WTC11 (cell line): ENCODE measurements around the gene NLGN4X. TPM values are rescaled to one million over a fixed set of nuclear protein-coding genes. Genes with fewer than 3 reads are reported as not detected.

Source experiments
- ATAC-seq: fragments of 200-7000 bp; cut with Tn5 transposase; 2 replicates; pipeline ENCODE4 v1.10.0; 2021; ENCODE audit warnings: mild to moderate bottlenecking, moderate library complexity
- CTCF ChIA-PET: fragments of 300-600 bp; sonication (Branson Sonifier 250); formaldehyde crosslinking; loops from one replicate; lab custom pipeline; 2021; ENCODE audit warnings: antibody characterized with exemption; lab: Charles Lee
- POLR2A ChIA-PET: fragments of 350-600 bp; sonication (Branson Sonifier 250); formaldehyde crosslinking; loops from one replicate; lab custom pipeline; 2021; ENCODE audit warnings: antibody characterized with exemption; lab: Charles Lee
- DNase-seq: peaks from one replicate; pipeline ENCODE4 v3.0.0; 2021; ENCODE audit warnings: low spot score
- H3K27ac Mint-ChIP-seq: 2 replicates; pipeline ENCODE4 v1.8.0; 2021; ENCODE audit warnings: mixed read lengths
- H3K27me3 Mint-ChIP-seq: 2 replicates; pipeline ENCODE4 v1.8.0; 2021; ENCODE audit warnings: low read depth, mild to moderate bottlenecking, moderate library complexity, mixed read lengths
- H3K36me3 Mint-ChIP-seq: 2 replicates; pipeline ENCODE4 v1.8.0; 2021; ENCODE audit warnings: mixed read lengths
- H3K4me1 Mint-ChIP-seq: 2 replicates; pipeline ENCODE4 v1.8.0; 2022; ENCODE audit warnings: mixed read lengths
- H3K4me3 Mint-ChIP-seq: 2 replicates; pipeline ENCODE4 v1.8.0; 2021; ENCODE audit warnings: mild to moderate bottlenecking, moderate library complexity, mixed read lengths
- H3K9me3 Mint-ChIP-seq: 2 replicates; pipeline ENCODE4 v1.8.0; 2021; ENCODE audit warnings: mixed read lengths
- ATF2 ChIP-seq: sonication (generic); formaldehyde crosslinking; IDR thresholded peaks from 2 replicates; pipeline ENCODE4 v1.8.1; 2022; ENCODE audit warnings: low read depth, missing genetic modification reagents, borderline replicate concordance
- E2F5 ChIP-seq: sonication (generic); formaldehyde crosslinking; IDR thresholded peaks from 2 replicates; pipeline ENCODE4 v1.8.1; 2022; ENCODE audit warnings: mild to moderate bottlenecking, moderate library complexity, missing genetic modification reagents
- ELF4 ChIP-seq: sonication (generic); formaldehyde crosslinking; IDR thresholded peaks from 2 replicates; pipeline ENCODE4 v1.8.1; 2022; ENCODE audit warnings: low read depth, mild to moderate bottlenecking, moderate library complexity, missing genetic modification reagents
- ESRRA ChIP-seq: sonication (generic); formaldehyde crosslinking; IDR thresholded peaks from 2 replicates; pipeline ENCODE4 v1.8.1; 2022; ENCODE audit warnings: mild to moderate bottlenecking, missing genetic modification reagents, borderline replicate concordance
- ETV6 ChIP-seq: sonication (generic); formaldehyde crosslinking; IDR thresholded peaks from 2 replicates; pipeline ENCODE4 v1.8.1; 2022; ENCODE audit warnings: mild to moderate bottlenecking, missing genetic modification reagents
- GABPB1 ChIP-seq: sonication (generic); formaldehyde crosslinking; IDR thresholded peaks from 2 replicates; pipeline ENCODE4 v1.8.1; 2023; ENCODE audit warnings: mild to moderate bottlenecking, missing genetic modification reagents
- GTF2I ChIP-seq: fragments of 250-450 bp; sonication (Bioruptor Pico); conservative IDR thresholded peaks from 2 replicates; pipeline ENCODE4 v1.4.0; 2021; ENCODE audit warnings: mild to moderate bottlenecking
- IRF2 ChIP-seq: sonication (generic); formaldehyde crosslinking; IDR thresholded peaks from 2 replicates; pipeline ENCODE4 v1.8.0; 2022; ENCODE audit warnings: low read depth, missing genetic modification reagents, borderline replicate concordance
- MLX ChIP-seq: sonication (generic); formaldehyde crosslinking; IDR thresholded peaks from 2 replicates; pipeline ENCODE4 v1.8.1; 2023; ENCODE audit warnings: mild to moderate bottlenecking, missing genetic modification reagents, moderate library complexity
- MXD4 ChIP-seq: fragments of 250-450 bp; sonication (Bioruptor Pico); IDR thresholded peaks from 2 replicates; pipeline ENCODE4 v1.8.0; 2021; ENCODE audit warnings: mild to moderate bottlenecking, moderate library complexity, borderline replicate concordance
- NFATC4 ChIP-seq: fragments of 250-450 bp; sonication (Bioruptor Pico); IDR thresholded peaks from 2 replicates; pipeline ENCODE4 v1.9.0; 2021; ENCODE audit warnings: mild to moderate bottlenecking
- SMAD3 ChIP-seq: sonication (generic); formaldehyde crosslinking; IDR thresholded peaks from 2 replicates; pipeline ENCODE4 v1.8.0; 2022; ENCODE audit warnings: missing genetic modification reagents, mild to moderate bottlenecking, borderline replicate concordance
- USF2 ChIP-seq: sonication (generic); formaldehyde crosslinking; IDR thresholded peaks from 2 replicates; pipeline ENCODE4 v1.8.1; 2023; ENCODE audit warnings: mild to moderate bottlenecking, missing genetic modification reagents, moderate library complexity
- ZBTB21 ChIP-seq: sonication (generic); formaldehyde crosslinking; IDR thresholded peaks from 2 replicates; pipeline ENCODE4 v1.8.1; 2023; ENCODE audit warnings: mild to moderate bottlenecking, missing genetic modification reagents, borderline replicate concordance
- ZBTB43 ChIP-seq: sonication (generic); formaldehyde crosslinking; IDR thresholded peaks from 2 replicates; pipeline ENCODE4 v1.8.1; 2023; ENCODE audit warnings: mild to moderate bottlenecking, missing genetic modification reagents
- ZNF281 ChIP-seq: sonication (generic); formaldehyde crosslinking; IDR thresholded peaks from 2 replicates; pipeline ENCODE4 v1.8.0; 2023; ENCODE audit warnings: mild to moderate bottlenecking, missing genetic modification reagents
- ZNF317 ChIP-seq: sonication (generic); formaldehyde crosslinking; IDR thresholded peaks from 2 replicates; pipeline ENCODE4 v1.8.1; 2023; ENCODE audit warnings: low read depth, mild to moderate bottlenecking, moderate library complexity, missing genetic modification reagents, borderline replicate concordance
- ZNF532 ChIP-seq: fragments of 250-450 bp; sonication (Bioruptor Pico); IDR thresholded peaks from 2 replicates; pipeline ENCODE4 v1.9.0; 2021; ENCODE audit warnings: mild to moderate bottlenecking, borderline replicate concordance
- total RNA-seq: library from RNA; stranded (reverse); gene quantifications from 3 replicates; pipeline ENCODE4 v1.2.3, GENCODE V29; 2021

The NLGN4X gene
- total RNA-seq, 1 experiment from 2014 or later = 53.8 TPM

- no peak overlapping the region for H3K27ac Mint-ChIP-seq
- H3K36me3 Mint-ChIP-seq = no peaks in the 10 kb centered on the region
- no peak for TF ChIP-seq ELF4 (CRISPR knock-in tag)
- no peak for TF ChIP-seq ATF2
- no peak for TF ChIP-seq ZBTB43 (CRISPR knock-in tag)
- no peak for TF ChIP-seq GTF2I (CRISPR knock-in tag)
- no peak for TF ChIP-seq USF2
- TF ChIP-seq NFATC4 (CRISPR knock-in tag) = no peak
- TF ChIP-seq ZBTB21 (CRISPR knock-in tag) = no peak
- no peak for TF ChIP-seq SMAD3 (CRISPR knock-in tag)
- no peak for TF ChIP-seq ZNF532 (CRISPR knock-in tag)
- no peak for TF ChIP-seq GABPB1
- TF ChIP-seq IRF2 = no peak
- TF ChIP-seq MLX = no peak
- no peak for TF ChIP-seq ZNF281 (CRISPR knock-in tag)
- TF ChIP-seq ESRRA (CRISPR knock-in tag) = no peak
- no peak for TF ChIP-seq ZNF317 (CRISPR knock-in tag)
- no peak for TF ChIP-seq E2F5
- TF ChIP-seq ETV6 = no peak
- no peak for TF ChIP-seq MXD4 (CRISPR knock-in tag)
- ChIA-PET POLR2A (no interaction called here), CTCF (no interaction called here)
- DNase-seq = no peak
- H3K4me1 Mint-ChIP-seq = peaks cover 8% of the 10 kb centered on the region
- no peaks in the 10 kb centered on the region for H3K27me3 Mint-ChIP-seq
- H3K4me3 Mint-ChIP-seq = no peak overlapping the region
- ATAC-seq = no peak
- H3K9me3 Mint-ChIP-seq = 0 out of 2 replicates have a peak, but pooled peaks cover 3% of the 10 kb centered on the region
Measured at GRCh38 chrX:5852941-5853340, 375.7 kb downstream of the NLGN4X start.
